ENCODE measurements around the gene SCAMP2.

The SCAMP2 gene

GRCh38 chr15:74820056-74820455 is 53.1 kb downstream of the SCAMP2 start:
- no peak overlapping the region for H3K4me3 ChIP-seq (ENCODE audit: low read depth, low read length)
- TF ChIP-seq CTCF (conservative IDR thresholded peaks at IDR 0.05; ENCODE audit: low read depth, low read length), result no peak
- DNase-seq (ENCODE audit: low read depth), result no peak

DNA sequence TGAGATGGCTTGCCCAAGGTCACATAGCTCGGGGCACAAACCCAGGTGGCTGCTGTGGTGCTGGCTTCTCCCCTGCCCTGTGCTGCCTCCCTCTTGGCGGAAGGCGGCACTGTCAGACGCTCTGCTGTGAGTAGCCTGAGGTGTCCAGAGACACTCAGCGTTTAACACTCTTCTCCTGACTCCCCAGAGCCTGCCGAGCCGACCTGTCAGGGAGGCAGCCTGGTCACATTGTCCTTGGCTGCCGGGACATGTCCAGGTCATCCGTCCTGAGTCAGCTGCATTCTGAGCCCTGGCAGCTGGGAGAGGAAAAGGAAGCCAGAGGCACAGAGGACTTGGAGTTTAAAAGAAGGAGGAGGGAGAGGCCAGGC is 55.8 kb downstream of the SCAMP2 start:
- DNase-seq (ENCODE audit: low read depth), result peak; percentile 24

GRCh38 chr15:74816624-74817369 is 56.4 kb downstream of the SCAMP2 start:
- no peak for DNase-seq (ENCODE audit: low read depth)
- no peak for TF ChIP-seq CTCF (conservative IDR thresholded peaks at IDR 0.05; ENCODE audit: low read depth, low read length)
- H3K4me3 ChIP-seq (ENCODE audit: low read depth, low read length), result no peak overlapping the region

More for the DNA sequence above, 55.8 kb downstream of the SCAMP2 start:
- no peak overlapping the region for H3K4me3 ChIP-seq (ENCODE audit: low read depth, low read length)
- TF ChIP-seq CTCF (conservative IDR thresholded peaks at IDR 0.05; ENCODE audit: low read depth, low read length), result peak; percentile 43

DNA sequence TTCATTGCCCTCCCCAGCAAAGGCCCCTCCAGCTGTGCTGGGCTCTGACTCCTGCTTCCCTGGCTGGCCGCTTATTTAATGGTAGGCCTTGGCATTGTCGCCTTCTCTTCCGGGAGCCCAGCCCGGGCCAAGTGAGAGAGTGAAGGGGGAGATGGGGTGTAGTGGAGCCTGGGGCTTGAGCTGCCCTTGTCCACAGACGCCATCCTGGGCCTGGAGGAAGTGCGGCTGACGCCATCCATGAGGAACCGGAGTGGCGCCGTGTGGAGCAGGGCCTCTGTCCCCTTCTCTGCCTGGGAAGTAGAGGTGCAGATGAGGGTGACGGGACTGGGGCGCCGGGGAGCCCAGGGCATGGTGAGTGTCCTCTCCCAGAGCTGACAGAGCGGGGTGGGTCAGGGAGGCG is 57.2 kb downstream of the SCAMP2 start:
- no peak for DNase-seq (ENCODE audit: low read depth)
- H3K4me3 ChIP-seq (ENCODE audit: low read depth, low read length), result no peak overlapping the region
- TF ChIP-seq CTCF (conservative IDR thresholded peaks at IDR 0.05; ENCODE audit: low read depth, low read length), result no peak

DNA sequence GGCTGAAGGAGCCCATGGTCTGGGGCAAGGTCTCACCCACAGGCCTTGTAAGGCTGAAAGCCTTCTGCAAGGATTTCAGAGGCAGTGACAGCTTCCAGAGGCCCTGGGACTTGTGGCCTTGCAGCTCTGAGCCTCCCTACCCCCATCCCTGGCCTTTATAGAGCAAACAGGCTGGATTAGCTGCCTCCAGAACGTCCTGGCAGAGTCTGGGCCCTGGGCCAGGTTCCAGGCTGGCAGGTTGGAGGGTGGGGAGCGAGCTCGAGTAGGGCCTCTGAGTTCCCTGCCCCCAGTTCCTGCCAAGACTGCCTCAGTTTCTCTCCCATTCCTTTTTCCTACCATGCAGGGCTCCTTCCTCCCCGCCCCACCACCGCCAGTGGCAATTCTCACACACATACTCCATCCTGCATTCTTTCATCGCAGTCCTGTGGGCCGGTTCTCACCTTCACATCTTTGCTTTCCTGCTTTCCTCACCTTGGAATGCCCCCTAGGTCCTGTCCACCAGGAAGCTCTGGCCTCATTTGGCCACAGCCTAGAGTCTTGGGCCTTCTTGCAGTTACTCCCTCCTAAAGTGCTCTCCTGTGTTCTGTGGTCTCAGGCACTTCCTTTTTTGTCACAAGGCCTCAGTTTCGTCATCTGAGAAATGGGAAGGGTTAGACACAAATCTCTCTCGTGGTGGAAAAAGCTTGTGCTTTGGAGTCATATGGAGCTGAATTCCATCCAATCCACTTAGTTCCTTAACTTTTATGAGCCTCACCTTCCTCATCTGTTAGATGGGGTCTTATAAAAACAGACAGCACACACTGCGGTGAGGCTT is 57.8 kb downstream of the SCAMP2 start:
- no peak overlapping the region for H3K4me3 ChIP-seq (ENCODE audit: low read depth, low read length)
- DNase-seq (ENCODE audit: low read depth), result no peak
- no peak for TF ChIP-seq CTCF (conservative IDR thresholded peaks at IDR 0.05; ENCODE audit: low read depth, low read length)

GRCh38 chr15:74812533-74812932 is 60.6 kb downstream of the SCAMP2 start, which contains the start of gene LMAN1L:
LMAN1L (plus strand) TSS chr15:74812835; CDS start chr15:74812855, 20 bp downstream.
- no peak for DNase-seq (ENCODE audit: low read depth)
- no peak within 1 kb of the TSS for H3K4me3 ChIP-seq (ENCODE audit: low read depth, low read length)
- no peak for TF ChIP-seq CTCF (conservative IDR thresholded peaks at IDR 0.05; ENCODE audit: low read depth, low read length)
